Skeletal muscle satellite cell (primary cell): Measurements from ENCODE around the gene PRMT5.

Experiments used
- H3K27me3 ChIP-seq: 2 replicates; pipeline ENCODE4 v1.7.0; 2013; ENCODE audit warnings: low read length; ENCODE audit not compliant: control insufficient read depth, insufficient read depth
- H3K36me3 ChIP-seq: 2 replicates; pipeline ENCODE4 v1.7.0; 2013; ENCODE audit warnings: mild to moderate bottlenecking, control low read depth, low read length; ENCODE audit not compliant: insufficient read depth
- H3K4me1 ChIP-seq: 2 replicates; pipeline ENCODE4 v1.7.0; 2013; ENCODE audit warnings: low read length; ENCODE audit not compliant: control insufficient read depth, insufficient read depth
- H3K4me2 ChIP-seq: 2 replicates; pipeline ENCODE4 v1.7.0; 2013; ENCODE audit warnings: mild to moderate bottlenecking, low read length
- H3K4me3 ChIP-seq: 2 replicates; pipeline ENCODE4 v1.7.0; 2013; ENCODE audit warnings: low read length
- H3K9ac ChIP-seq: 2 replicates; pipeline ENCODE4 v1.7.0; 2013; ENCODE audit warnings: mild to moderate bottlenecking, low read depth, low read length, moderate library complexity
- H3K9me3 ChIP-seq: replicated peaks from 2 replicates; pipeline ENCODE4 v1.7.0; 2013; ENCODE audit warnings: mild to moderate bottlenecking, control low read depth, low read length

The PRMT5 gene

GRCh38 chr14:22890416-22890815 lies 38.8 kb downstream of the PRMT5 start:
- Histone ChIP-seq H3K9ac (no peak overlapping the region), H3K4me1 (peaks cover 16% of the 10 kb centered on the region), H3K36me3 (no peaks in the 10 kb centered on the region), H3K27me3 (no peaks in the 10 kb centered on the region), H3K9me3 (no peaks in the 10 kb centered on the region), H3K4me3 (no peak overlapping the region), H3K4me2 (no peak overlapping the region)

- no peaks in the 10 kb centered on the region for H3K27me3 ChIP-seq
Measured at GRCh38 chr14:22888662-22889061, 40.5 kb downstream of the PRMT5 start.

GRCh38 chr14:22887990-22888378 lies 41.2 kb downstream of the PRMT5 start:
- H3K27me3 ChIP-seq: no peaks in the 10 kb centered on the region
- no peaks in the 10 kb centered on the region for H3K36me3 ChIP-seq
- no peaks in the 10 kb centered on the region for H3K9me3 ChIP-seq
- H3K4me2 ChIP-seq: peak overlapping the region; percentile 79
- H3K4me3 ChIP-seq: peak overlapping the region; percentile 68
- H3K4me1 ChIP-seq: peaks cover 16% of the 10 kb centered on the region
- peak overlapping the region; percentile 79 for H3K9ac ChIP-seq

More at GRCh38 chr14:22888662-22889061, 40.5 kb downstream of the PRMT5 start:
- H3K9ac ChIP-seq: no peak overlapping the region
- H3K36me3 ChIP-seq: no peaks in the 10 kb centered on the region
- no peak overlapping the region for H3K4me2 ChIP-seq
- peaks cover 16% of the 10 kb centered on the region for H3K4me1 ChIP-seq
- no peak overlapping the region for H3K4me3 ChIP-seq
- no peaks in the 10 kb centered on the region for H3K9me3 ChIP-seq

- Histone ChIP-seq H3K36me3 (no peaks in the 10 kb centered on the region), H3K4me1 (peaks cover 16% of the 10 kb centered on the region), H3K4me2 (peak overlapping the region; percentile 79), H3K9me3 (no peaks in the 10 kb centered on the region), H3K9ac (peak overlapping the region; percentile 79), H3K27me3 (no peaks in the 10 kb centered on the region), H3K4me3 (peak overlapping the region; percentile 68)
Measured at GRCh38 chr14:22887260-22887989, 41.8 kb downstream of the PRMT5 start.

- H3K36me3 ChIP-seq: no peaks in the 10 kb centered on the region
- no peaks in the 10 kb centered on the region for H3K27me3 ChIP-seq
- H3K9me3 ChIP-seq: no peaks in the 10 kb centered on the region
- H3K4me3 ChIP-seq: peak overlapping the region; percentile 68
- H3K9ac ChIP-seq: peak overlapping the region; percentile 79
- H3K4me2 ChIP-seq: peak overlapping the region; percentile 79
- peaks cover 16% of the 10 kb centered on the region for H3K4me1 ChIP-seq
Measured at GRCh38 chr14:22886500-22887259, 42.5 kb downstream of the PRMT5 start.

GRCh38 chr14:22885975-22886374 lies 43.2 kb downstream of the PRMT5 start:
- H3K36me3 ChIP-seq: no peaks in the 10 kb centered on the region
- H3K27me3 ChIP-seq: no peaks in the 10 kb centered on the region
- H3K9me3 ChIP-seq: no peaks in the 10 kb centered on the region
- peak overlapping the region; percentile 79 for H3K4me2 ChIP-seq
- no peak overlapping the region for H3K4me3 ChIP-seq
- H3K4me1 ChIP-seq: peaks cover 16% of the 10 kb centered on the region
- H3K9ac ChIP-seq: no peak overlapping the region

- Histone ChIP-seq H3K36me3 (no peaks in the 10 kb centered on the region), H3K27me3 (no peaks in the 10 kb centered on the region), H3K9ac (no peak overlapping the region), H3K4me2 (no peak overlapping the region), H3K9me3 (no peaks in the 10 kb centered on the region), H3K4me3 (no peak overlapping the region), H3K4me1 (peaks cover 16% of the 10 kb centered on the region)
Measured at GRCh38 chr14:22884738-22885523, 44.2 kb downstream of the PRMT5 start.

GRCh38 chr14:22884076-22884737 lies 45.0 kb downstream of the PRMT5 start:
- H3K4me1 ChIP-seq: peaks cover 16% of the 10 kb centered on the region
- H3K4me2 ChIP-seq: no peak overlapping the region
- H3K9me3 ChIP-seq: no peaks in the 10 kb centered on the region
- H3K9ac ChIP-seq: no peak overlapping the region
- H3K36me3 ChIP-seq: peaks cover 7% of the 10 kb centered on the region
- no peaks in the 10 kb centered on the region for H3K27me3 ChIP-seq
- no peak overlapping the region for H3K4me3 ChIP-seq

- Histone ChIP-seq H3K9me3 (no peaks in the 10 kb centered on the region), H3K27me3 (no peaks in the 10 kb centered on the region), H3K4me3 (no peak within 1 kb of the TSS), H3K9ac (no peak within 1 kb of the TSS), H3K4me2 (no peak within 1 kb of the TSS), H3K36me3 (peaks cover 14% of the 10 kb centered on the region), H3K4me1 (peaks cover 16% of the 10 kb centered on the region)
Measured at GRCh38 chr14:22883173-22883976, 45.8 kb downstream of the PRMT5 start, which contains the start of gene REM2. TSS of gene REM2 (plus strand) at chr14:22883222. CDS start at chr14:22883288, 66 bp downstream.

GRCh38 chr14:22882529-22883172 lies 46.5 kb downstream of the PRMT5 start:
- Histone ChIP-seq H3K27me3 (no peaks in the 10 kb centered on the region), H3K4me2 (no peak overlapping the region), H3K9me3 (no peaks in the 10 kb centered on the region), H3K4me3 (no peak overlapping the region), H3K9ac (no peak overlapping the region), H3K4me1 (peaks cover 11% of the 10 kb centered on the region), H3K36me3 (peaks cover 21% of the 10 kb centered on the region)
